ENCODE results near the gene AP2B1.

Gene AP2B1

GRCh38 chr17:35725058-35725457, 137.9 kb downstream of the AP2B1 start:
- Histone ChIP-seq H3K27ac (ENCODE audit: low read depth, low read length) (no peak overlapping the region), H2BK15ac (replicated peaks; ENCODE audit: low read depth) (no peak overlapping the region), H4K8ac (ENCODE audit: low read depth, low read length) (no peak overlapping the region), H3K23ac (ENCODE audit: low read length) (no peak overlapping the region), H3K18ac (ENCODE audit: low read length) (no peak overlapping the region), H3K79me1 (ENCODE audit: low read length) (no peaks in the 10 kb centered on the region), H3K56ac (ENCODE audit: low read length) (no peak overlapping the region), H4K5ac (ENCODE audit: low read length) (no peak overlapping the region), H3K27me3 (ENCODE audit: insufficient read depth, low read length, poor library complexity) (no peaks in the 10 kb centered on the region), H2AK5ac (ENCODE audit: low read length) (no peak overlapping the region), H3K36me3 (ENCODE audit: control insufficient read depth, insufficient read depth, low read length) (peaks cover 3% of the 10 kb centered on the region), H3K4me2 (ENCODE audit: low read length) (no peak overlapping the region), H3K4me1 (ENCODE audit: control insufficient read depth, low read depth, low read length) (peaks cover 28% of the 10 kb centered on the region), H2BK5ac (ENCODE audit: low read length) (no peak overlapping the region), H3K9ac (ENCODE audit: low read length) (no peak overlapping the region), H3K79me2 (ENCODE audit: control insufficient read depth, insufficient read depth, low read length) (no peaks in the 10 kb centered on the region), H3K4ac (ENCODE audit: low read depth, low read length) (no peak overlapping the region), H2BK120ac (ENCODE audit: low read depth, low read length) (no peak overlapping the region), H3K4me3 (ENCODE audit: low read length) (no peak overlapping the region)
- no peak for DNase-seq
- WGBS (ENCODE audit: extremely low coverage, insufficient coverage, low lambda C conversion rate), result no CpG with 5 or more reads among the region's 4 CpGs

GRCh38 chr17:35725802-35726126, 138.6 kb downstream of the AP2B1 start:
- Histone ChIP-seq H3K4me3 (ENCODE audit: low read length) (no peak overlapping the region), H3K9ac (ENCODE audit: low read length) (peak overlapping the region; percentile 28), H3K4me1 (ENCODE audit: control insufficient read depth, low read depth, low read length) (peaks cover 31% of the 10 kb centered on the region), H3K27me3 (ENCODE audit: insufficient read depth, low read length, poor library complexity) (no peaks in the 10 kb centered on the region), H3K23ac (ENCODE audit: low read length) (no peak overlapping the region), H3K79me2 (ENCODE audit: control insufficient read depth, insufficient read depth, low read length) (no peaks in the 10 kb centered on the region), H3K36me3 (ENCODE audit: control insufficient read depth, insufficient read depth, low read length) (peaks cover 3% of the 10 kb centered on the region), H4K5ac (ENCODE audit: low read length) (no peak overlapping the region), H3K18ac (ENCODE audit: low read length) (no peak overlapping the region), H3K56ac (ENCODE audit: low read length) (peak overlapping the region; percentile 60), H3K27ac (ENCODE audit: low read depth, low read length) (peak overlapping the region; percentile 51), H2BK120ac (ENCODE audit: low read depth, low read length) (no peak overlapping the region), H2AK5ac (ENCODE audit: low read length) (no peak overlapping the region), H3K4ac (ENCODE audit: low read depth, low read length) (no peak overlapping the region), H3K79me1 (ENCODE audit: low read length) (no peaks in the 10 kb centered on the region), H2BK5ac (ENCODE audit: low read length) (peak overlapping the region; percentile 27), H4K8ac (ENCODE audit: low read depth, low read length) (no peak overlapping the region), H2BK15ac (replicated peaks; ENCODE audit: low read depth) (no peak overlapping the region), H3K4me2 (ENCODE audit: low read length) (no peak overlapping the region)
- WGBS (ENCODE audit: extremely low coverage, insufficient coverage, low lambda C conversion rate), result no CpG with 5 or more reads among the region's 2 CpGs
- peak; percentile 49 for DNase-seq

GRCh38 chr17:35726127-35726952, 139.2 kb downstream of the AP2B1 start:
- peak overlapping the region; percentile 27 for H2BK5ac ChIP-seq (ENCODE audit: low read length)
- H4K5ac ChIP-seq (ENCODE audit: low read length), result no peak overlapping the region
- no peak overlapping the region for H3K4me2 ChIP-seq (ENCODE audit: low read length)
- peak overlapping the region; percentile 60 for H3K56ac ChIP-seq (ENCODE audit: low read length)
- no peak overlapping the region for H3K18ac ChIP-seq (ENCODE audit: low read length)
- H3K79me1 ChIP-seq (ENCODE audit: low read length), result no peaks in the 10 kb centered on the region
- H2BK15ac ChIP-seq (replicated peaks; ENCODE audit: low read depth), result no peak overlapping the region
- no peak overlapping the region for H3K23ac ChIP-seq (ENCODE audit: low read length)
- H3K79me2 ChIP-seq (ENCODE audit: control insufficient read depth, insufficient read depth, low read length), result no peaks in the 10 kb centered on the region
- no peak overlapping the region for H3K4ac ChIP-seq (ENCODE audit: low read depth, low read length)
- H3K4me3 ChIP-seq (ENCODE audit: low read length), result no peak overlapping the region
- peaks cover 3% of the 10 kb centered on the region for H3K36me3 ChIP-seq (ENCODE audit: control insufficient read depth, insufficient read depth, low read length)
- H2BK120ac ChIP-seq (ENCODE audit: low read depth, low read length), result no peak overlapping the region
- H4K8ac ChIP-seq (ENCODE audit: low read depth, low read length), result no peak overlapping the region
- no CpG with 5 or more reads among the region's 6 CpGs for WGBS (ENCODE audit: extremely low coverage, insufficient coverage, low lambda C conversion rate)
- H3K4me1 ChIP-seq (ENCODE audit: control insufficient read depth, low read depth, low read length), result peaks cover 35% of the 10 kb centered on the region
- H2AK5ac ChIP-seq (ENCODE audit: low read length), result no peak overlapping the region
- DNase-seq, result peak; percentile 94
- H3K9ac ChIP-seq (ENCODE audit: low read length), result peak overlapping the region; percentile 28
- H3K27ac ChIP-seq (ENCODE audit: low read depth, low read length), result peak overlapping the region; percentile 51
- no peaks in the 10 kb centered on the region for H3K27me3 ChIP-seq (ENCODE audit: insufficient read depth, low read length, poor library complexity)

- no peak overlapping the region for H3K4me2 ChIP-seq (ENCODE audit: low read length)
- H4K5ac ChIP-seq (ENCODE audit: low read length), result no peak overlapping the region
- no peaks in the 10 kb centered on the region for H3K79me2 ChIP-seq (ENCODE audit: control insufficient read depth, insufficient read depth, low read length)
- H2BK15ac ChIP-seq (replicated peaks; ENCODE audit: low read depth), result no peak overlapping the region
- H3K27me3 ChIP-seq (ENCODE audit: insufficient read depth, low read length, poor library complexity), result no peaks in the 10 kb centered on the region
- H3K4ac ChIP-seq (ENCODE audit: low read depth, low read length), result no peak overlapping the region
- no peak for DNase-seq
- no peak overlapping the region for H3K9ac ChIP-seq (ENCODE audit: low read length)
- H3K27ac ChIP-seq (ENCODE audit: low read depth, low read length), result peak overlapping the region; percentile 51
- WGBS (ENCODE audit: extremely low coverage, insufficient coverage, low lambda C conversion rate), result no CpG with 5 or more reads among the region's 5 CpGs
- H3K4me3 ChIP-seq (ENCODE audit: low read length), result no peak overlapping the region
- no peak overlapping the region for H2BK5ac ChIP-seq (ENCODE audit: low read length)
- no peak overlapping the region for H2AK5ac ChIP-seq (ENCODE audit: low read length)
- no peak overlapping the region for H2BK120ac ChIP-seq (ENCODE audit: low read depth, low read length)
- no peaks in the 10 kb centered on the region for H3K79me1 ChIP-seq (ENCODE audit: low read length)
- no peak overlapping the region for H3K18ac ChIP-seq (ENCODE audit: low read length)
- no peak overlapping the region for H4K8ac ChIP-seq (ENCODE audit: low read depth, low read length)
- H3K36me3 ChIP-seq (ENCODE audit: control insufficient read depth, insufficient read depth, low read length), result peaks cover 3% of the 10 kb centered on the region
- H3K23ac ChIP-seq (ENCODE audit: low read length), result no peak overlapping the region
- no peak overlapping the region for H3K56ac ChIP-seq (ENCODE audit: low read length)
- H3K4me1 ChIP-seq (ENCODE audit: control insufficient read depth, low read depth, low read length), result peaks cover 35% of the 10 kb centered on the region
Measured at GRCh38 chr17:35726953-35727460, 139.9 kb downstream of the AP2B1 start.

- WGBS (ENCODE audit: extremely low coverage, insufficient coverage, low lambda C conversion rate), result no CpG with 5 or more reads among the region's 5 CpGs
- H3K9ac ChIP-seq (ENCODE audit: low read length), result no peak overlapping the region
- no peak overlapping the region for H3K4me2 ChIP-seq (ENCODE audit: low read length)
- H3K4me1 ChIP-seq (ENCODE audit: control insufficient read depth, low read depth, low read length), result peaks cover 35% of the 10 kb centered on the region
- no peak overlapping the region for H3K23ac ChIP-seq (ENCODE audit: low read length)
- no peak for DNase-seq
- H3K27ac ChIP-seq (ENCODE audit: low read depth, low read length), result no peak overlapping the region
- no peak overlapping the region for H2BK15ac ChIP-seq (replicated peaks; ENCODE audit: low read depth)
- H2AK5ac ChIP-seq (ENCODE audit: low read length), result no peak overlapping the region
- no peaks in the 10 kb centered on the region for H3K79me2 ChIP-seq (ENCODE audit: control insufficient read depth, insufficient read depth, low read length)
- no peaks in the 10 kb centered on the region for H3K27me3 ChIP-seq (ENCODE audit: insufficient read depth, low read length, poor library complexity)
- no peak overlapping the region for H3K4ac ChIP-seq (ENCODE audit: low read depth, low read length)
- no peak overlapping the region for H3K4me3 ChIP-seq (ENCODE audit: low read length)
- H3K56ac ChIP-seq (ENCODE audit: low read length), result no peak overlapping the region
- no peak overlapping the region for H4K8ac ChIP-seq (ENCODE audit: low read depth, low read length)
- H2BK120ac ChIP-seq (ENCODE audit: low read depth, low read length), result no peak overlapping the region
- H3K18ac ChIP-seq (ENCODE audit: low read length), result no peak overlapping the region
- H3K36me3 ChIP-seq (ENCODE audit: control insufficient read depth, insufficient read depth, low read length), result peaks cover 3% of the 10 kb centered on the region
- no peak overlapping the region for H2BK5ac ChIP-seq (ENCODE audit: low read length)
- no peaks in the 10 kb centered on the region for H3K79me1 ChIP-seq (ENCODE audit: low read length)
- no peak overlapping the region for H4K5ac ChIP-seq (ENCODE audit: low read length)
Measured at GRCh38 chr17:35727635-35728034, 140.5 kb downstream of the AP2B1 start.

All from mesendoderm (in vitro differentiated cells).